ACHN (cell line): ENCODE measurements around the gene MINDY3.
"Not testable (repeated sequence)": the region's sequence is repeated elsewhere in the genome, so short reads cannot be mapped to it uniquely, and the experiment has no call there.

Source experiments
- DNase-seq: peaks from one replicate; pipeline ENCODE4 v3.0.0-alpha.2; 2015
- in situ Hi-C: cut with HindIII; loops from 2 replicates; pipeline ENCODE4 v1.10.0; 2017; ENCODE audit warnings: low sequenced_read_pairs, low pct_ligation_motif_present, low pct_unique_long_range_greater_than_20kb

Gene MINDY3

GRCh38 chr10:15859906-15860691, at the start of gene MINDY3:
MINDY3 (minus strand) TSS chr10:15860507; CDS start chr10:15860299, 208 bp downstream.
- peak; percentile 72 for DNase-seq
- in situ Hi-C loops: no loop called here

- in situ Hi-C loops: no loop called here
- DNase-seq: no peak
These were observed 41.6 kb upstream of the MINDY3 start for GRCh38 chr10:15901889-15902288.

GRCh38 chr10:15898046-15898445, 37.7 kb upstream of the MINDY3 start:
- in situ Hi-C loops: no loop called here
- DNase-seq: peak; percentile 11

GRCh38 chr10:15897287-15897686, 37.0 kb upstream of the MINDY3 start:
- DNase-seq: peak; percentile 8
- in situ Hi-C loops: no loop called here

- no peak for DNase-seq
- in situ Hi-C loops: no loop called here
These were observed 36.3 kb upstream of the MINDY3 start for GRCh38 chr10:15896654-15897053.

GRCh38 chr10:15884447-15884846, 24.1 kb upstream of the MINDY3 start:
- in situ Hi-C loops: no loop called here
- DNase-seq: no peak

- no peak for DNase-seq
- in situ Hi-C loops: no loop called here
These were observed 21.2 kb upstream of the MINDY3 start for GRCh38 chr10:15881542-15881941.

GRCh38 chr10:15879663-15880062, 19.4 kb upstream of the MINDY3 start:
- in situ Hi-C loops: no loop called here
- DNase-seq: no peak

GRCh38 chr10:15879058-15879457, 18.8 kb upstream of the MINDY3 start:
- in situ Hi-C loops: no loop called here
- DNase-seq: peak; percentile 33

- DNase-seq: no peak
- in situ Hi-C loops: no loop called here
These were observed 17.7 kb upstream of the MINDY3 start for GRCh38 chr10:15877836-15878576.

GRCh38 chr10:15876274-15876673, 16.0 kb upstream of the MINDY3 start:
- in situ Hi-C loops, DNase-seq: not testable (repeated sequence)

- DNase-seq, in situ Hi-C loops: not testable (repeated sequence)
These were observed 12.3 kb upstream of the MINDY3 start for GRCh38 chr10:15872645-15873044.

GRCh38 chr10:15871823-15872222, 11.5 kb upstream of the MINDY3 start:
- in situ Hi-C loops: no loop called here
- no peak for DNase-seq

GRCh38 chr10:15869935-15870334, 9.6 kb upstream of the MINDY3 start:
- in situ Hi-C loops: no loop called here
- no peak for DNase-seq

- DNase-seq: no peak
- in situ Hi-C loops: no loop called here
These were observed 7.7 kb upstream of the MINDY3 start for GRCh38 chr10:15868006-15868405.

- in situ Hi-C loops: no loop called here
- no peak for DNase-seq
These were observed 5.0 kb upstream of the MINDY3 start for GRCh38 chr10:15865304-15865703.

GRCh38 chr10:15864419-15864818, 4.1 kb upstream of the MINDY3 start:
- DNase-seq: no peak
- in situ Hi-C loops: no loop called here

GRCh38 chr10:15863733-15864132, 3.4 kb upstream of the MINDY3 start:
- in situ Hi-C loops: no loop called here
- DNase-seq: no peak

- no peak for DNase-seq
These were observed 3.0 kb upstream of the MINDY3 start for GRCh38 chr10:15863323-15863722.

GRCh38 chr10:15860692-15861201, 440 bp upstream of the MINDY3 start:
- DNase-seq: no peak
- in situ Hi-C loops: no loop called here

More at GRCh38 chr10:15863323-15863722, 3.0 kb upstream of the MINDY3 start:
- in situ Hi-C loops: no loop called here
